SW 1271 (cell line): ENCODE measurements around the gene TRIM31.
"Not testable (repeated sequence)": the region's sequence is repeated elsewhere in the genome, so short reads cannot be mapped to it uniquely, and the experiment has no call there.

Experiments used
- DNase-seq, 2 experiments: peaks; one replicate each; lab custom pipeline; 2025; lab: John Stamatoyannopoulos, UW

The TRIM31 gene

GRCh38 chr6:30149858-30150550, 37.1 kb upstream of the TRIM31 start:
- DNase-seq: no peak

- no peak for DNase-seq
Observed at GRCh38 chr6:30149234-30149633, 36.3 kb upstream of the TRIM31 start.

DNA sequence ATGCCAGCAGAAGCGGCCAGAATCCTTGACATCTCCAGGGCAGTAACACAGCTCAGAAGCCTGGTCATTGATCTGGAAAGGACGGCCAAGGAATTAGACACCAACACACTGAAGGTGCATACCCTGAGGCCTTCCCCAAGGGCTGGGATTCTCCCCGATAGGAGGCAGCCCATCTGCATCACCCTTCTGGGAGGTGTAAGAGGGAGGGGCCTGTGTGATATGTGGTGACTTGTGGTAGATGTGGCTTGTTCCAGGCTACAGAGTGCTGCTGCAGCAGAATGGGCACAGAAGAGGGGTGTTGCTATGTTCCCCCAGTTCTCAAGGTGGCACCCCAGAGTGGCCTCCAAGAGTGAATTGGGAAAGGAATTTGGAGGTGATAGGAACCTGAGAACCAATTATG, 34.2 kb upstream of the TRIM31 start:
- DNase-seq: no peak

GRCh38 chr6:30145818-30146217, 32.9 kb upstream of the TRIM31 start:
- no peak for DNase-seq

DNA sequence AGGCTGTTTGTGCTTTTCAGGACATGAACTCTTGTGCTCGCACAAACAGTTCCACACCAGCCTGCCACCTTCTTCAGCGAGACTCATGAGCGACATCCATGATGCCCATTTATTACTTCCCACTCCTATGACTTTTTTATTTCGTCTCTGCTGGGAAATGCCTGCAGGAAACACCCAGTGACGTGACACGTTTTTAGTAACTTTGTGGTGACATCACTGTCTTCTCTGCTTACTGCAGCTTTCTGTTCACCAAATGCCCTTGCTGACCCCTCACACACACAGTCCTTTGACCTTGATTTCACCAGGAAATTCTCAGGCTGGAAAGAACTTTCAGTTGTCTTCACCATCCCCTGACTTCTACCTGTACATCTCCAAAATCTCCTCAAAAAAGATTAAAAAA, 31.9 kb upstream of the TRIM31 start:
- DNase-seq: no peak

- DNase-seq: no peak
Observed at GRCh38 chr6:30143780-30144179, 30.9 kb upstream of the TRIM31 start.

DNA sequence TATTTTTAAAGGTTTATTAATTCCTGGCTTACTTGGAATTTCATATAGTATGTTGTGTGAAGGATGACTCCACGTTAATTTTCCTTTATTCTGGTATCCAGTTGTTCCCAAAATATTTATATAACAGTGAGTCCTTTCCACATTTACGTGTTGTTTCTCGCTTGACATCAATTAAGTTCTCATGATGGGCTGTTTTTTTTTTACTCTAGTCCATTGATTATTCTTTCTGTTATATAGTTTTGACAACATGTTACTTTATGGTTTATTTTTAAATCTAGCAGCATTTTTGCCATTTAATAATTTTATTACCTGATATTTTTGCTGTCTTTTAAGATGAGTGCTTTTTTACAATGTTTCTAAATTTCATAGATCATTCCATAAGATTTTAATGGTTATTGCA, 29.8 kb upstream of the TRIM31 start:
- no peak for DNase-seq

DNA sequence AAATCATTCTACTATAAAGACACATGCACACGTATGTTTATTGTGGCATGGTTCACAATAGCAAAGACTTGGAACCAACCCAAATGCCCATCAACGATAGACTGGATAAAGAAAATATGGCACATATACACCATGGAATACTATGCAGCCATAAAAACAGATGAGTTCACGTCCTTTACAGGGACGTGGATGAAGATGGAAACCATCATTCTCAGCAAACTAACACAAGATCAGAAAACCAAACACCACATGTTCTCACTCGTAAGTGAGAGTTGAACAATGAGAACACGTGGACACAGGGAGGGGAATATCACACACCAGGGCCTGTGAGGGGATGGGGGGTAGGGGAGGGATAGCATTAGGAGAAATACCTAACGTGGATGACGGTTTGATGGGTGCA, 27.4 kb upstream of the TRIM31 start:
- DNase-seq: not testable (repeated sequence)

DNA sequence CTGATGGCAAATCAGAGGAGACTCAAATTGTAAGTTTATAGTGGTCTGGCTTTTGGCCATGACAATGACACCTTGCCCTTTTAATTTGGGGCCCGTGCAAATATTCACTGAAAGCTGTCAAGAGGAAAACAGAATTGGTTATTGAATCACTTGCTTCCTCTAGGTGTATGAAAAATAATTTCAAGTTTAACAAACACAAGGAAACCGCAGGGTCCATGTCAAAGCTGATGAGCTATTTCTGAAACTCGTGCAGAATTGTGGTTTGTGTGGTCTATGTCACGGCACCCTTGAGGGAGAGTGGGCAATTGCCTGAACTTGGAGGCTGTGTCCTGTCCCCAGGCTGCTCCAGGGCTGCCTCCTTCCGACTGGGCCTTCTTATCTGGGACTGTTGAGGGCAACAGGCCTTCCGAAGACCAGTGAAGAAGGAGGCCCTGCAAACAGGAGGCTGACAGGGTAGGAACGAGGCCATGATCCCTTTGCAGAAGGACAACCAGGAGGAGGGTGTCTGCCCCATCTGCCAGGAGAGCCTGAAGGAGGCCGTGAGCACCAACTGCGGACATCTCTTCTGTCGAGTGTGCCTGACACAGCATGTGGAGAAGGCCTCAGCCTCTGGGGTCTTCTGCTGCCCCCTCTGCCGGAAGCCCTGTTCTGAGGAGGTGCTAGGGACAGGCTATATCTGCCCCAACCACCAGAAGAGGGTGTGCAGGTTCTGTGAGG, 23.8 kb upstream of the TRIM31 start:
- DNase-seq: no peak

- DNase-seq: no peak
Observed at GRCh38 chr6:30135757-30136156, 22.9 kb upstream of the TRIM31 start, which contains the start of gene TRIM40. TSS of gene TRIM40 (plus strand) at chr6:30136140. CDS start at chr6:30137037, 897 bp downstream.

DNA sequence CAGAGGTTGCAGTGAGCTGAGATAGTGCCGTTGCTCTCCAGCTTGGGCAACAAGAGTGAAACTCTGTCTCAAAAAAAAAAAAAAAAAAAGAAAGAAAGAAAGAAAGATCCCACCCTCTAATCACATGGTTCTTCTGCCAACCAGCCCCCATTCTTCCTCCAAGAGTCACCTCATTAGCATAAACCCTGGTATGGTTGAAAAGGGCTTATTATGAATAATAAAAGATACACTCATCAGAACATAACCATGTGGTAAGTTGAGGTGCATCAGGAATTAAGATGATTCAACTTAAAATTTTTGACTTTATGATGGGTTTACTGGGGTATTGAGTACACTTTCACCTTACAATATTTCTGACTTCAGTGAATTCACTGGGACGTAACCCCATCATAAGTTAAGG, 22.3 kb upstream of the TRIM31 start:
- no peak for DNase-seq

- DNase-seq: no peak
Observed at GRCh38 chr6:30131947-30132497, 19.1 kb upstream of the TRIM31 start.

GRCh38 chr6:30130887-30131862, 18.3 kb upstream of the TRIM31 start:
- peak; percentile 25 to 81 for DNase-seq

DNA sequence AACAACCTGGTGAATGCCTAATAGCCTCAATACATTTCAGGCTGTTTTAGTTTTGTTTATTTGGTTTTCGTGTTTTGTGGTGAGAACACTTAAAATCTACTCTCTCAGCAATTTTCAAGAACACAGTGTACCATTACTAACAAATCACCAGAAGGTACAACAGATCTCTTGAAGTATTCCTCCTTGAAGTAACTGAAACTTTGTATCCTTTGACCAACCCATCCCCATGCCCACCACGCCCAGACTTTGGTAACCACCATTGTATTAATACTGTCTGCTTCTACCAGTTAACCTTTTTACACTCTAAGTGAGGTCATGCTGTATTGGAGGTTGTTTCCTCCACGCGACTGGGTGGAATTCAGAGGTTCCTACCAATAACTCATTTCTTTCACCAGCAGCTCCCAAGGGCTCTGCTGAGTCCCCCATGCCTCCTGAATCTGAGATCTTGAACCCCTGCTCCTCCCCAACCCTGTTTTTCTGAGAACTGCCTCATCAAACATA, 17.3 kb upstream of the TRIM31 start:
- DNase-seq: no peak

GRCh38 chr6:30129265-30130178, 16.6 kb upstream of the TRIM31 start:
- DNase-seq: no peak

GRCh38 chr6:30127238-30128093, 14.6 kb upstream of the TRIM31 start:
- DNase-seq: no peak

DNA sequence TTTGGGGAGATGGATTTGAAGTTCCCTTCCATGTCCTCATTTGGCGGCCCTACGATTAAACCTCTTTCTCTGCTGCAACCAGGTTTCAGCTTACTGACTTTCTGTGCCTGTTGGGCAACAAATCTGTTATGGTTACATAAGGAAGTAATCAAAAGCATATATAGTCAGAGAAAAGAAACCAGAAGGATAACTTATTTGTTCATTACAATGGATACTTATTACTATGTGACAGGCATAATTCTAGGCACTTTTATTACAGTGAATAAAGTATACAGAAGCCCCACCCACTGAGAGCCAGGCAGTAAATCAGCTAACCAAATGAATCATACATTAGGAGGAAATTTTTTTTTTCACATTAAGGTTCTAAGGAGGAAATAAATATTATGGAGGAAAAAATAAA, 9.6 kb upstream of the TRIM31 start:
- DNase-seq: no peak

DNA sequence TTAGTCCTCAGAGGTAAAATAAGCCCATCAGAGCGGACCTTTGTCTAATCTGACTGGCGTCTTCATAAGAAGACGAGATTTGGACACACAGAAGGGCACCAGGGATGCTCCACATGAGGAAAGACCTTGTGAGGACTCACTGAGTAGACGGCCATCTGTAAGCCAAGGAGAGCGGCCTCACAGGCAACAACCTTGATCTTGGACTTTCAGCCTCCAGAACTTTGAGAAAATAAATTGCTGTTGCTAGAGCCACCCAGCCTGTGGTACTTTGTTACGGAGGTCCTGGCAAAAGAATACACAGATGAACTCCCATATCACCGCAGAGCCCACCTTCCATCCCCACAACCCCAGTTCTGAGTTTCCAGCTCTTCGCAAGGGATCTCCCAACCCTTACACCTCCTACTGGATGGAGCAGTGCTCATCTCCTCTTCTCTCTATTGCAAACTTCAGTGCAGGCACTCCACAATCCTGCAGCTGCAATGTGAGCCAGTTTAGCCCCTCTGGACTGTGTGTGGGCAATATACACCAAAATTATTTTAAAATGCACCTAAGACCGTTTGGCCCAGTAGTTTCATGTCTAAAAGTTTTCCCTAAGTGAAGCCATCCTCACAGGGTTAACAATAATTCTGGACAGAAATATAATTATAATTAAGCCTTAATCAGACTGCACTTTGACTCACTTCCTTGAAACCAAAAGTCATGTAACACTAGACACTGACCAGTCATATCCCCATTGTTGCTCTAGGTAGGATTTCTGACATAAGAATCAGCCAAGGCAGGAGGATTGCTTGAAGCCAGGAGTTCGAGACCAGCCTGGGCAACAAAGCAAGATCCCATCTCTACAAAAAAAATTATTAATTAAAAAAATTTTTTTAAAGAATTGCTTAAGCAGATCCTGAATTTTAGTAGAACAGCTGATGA, 8.8 kb upstream of the TRIM31 start:
- no peak for DNase-seq

- not testable (repeated sequence) for DNase-seq
Observed at GRCh38 chr6:30118691-30119090, 5.8 kb upstream of the TRIM31 start.
